Endothelial cell of umbilical vein (primary cell): ENCODE data around the gene CCDC91. TPM values are rescaled to one million over a fixed set of nuclear protein-coding genes. Genes with fewer than 3 reads are reported as not detected.

Experiments
- BruUV-seq: library from RNA; stranded (reverse); fragments of 400-500 nt; replicated peaks from 2 replicates; lab custom pipeline; 2021; lab: Mats Ljungman, UMichigan
- CTCF ChIA-PET: fragments of 300-600, 350-600 bp; sonication (Branson Sonifier 250); formaldehyde crosslinking; loops from one replicate; lab custom pipeline; 2021; ENCODE audit warnings: antibody characterized with exemption, inconsistent platforms; lab: Charles Lee
- POLR2A ChIA-PET: fragments of 300-600, 350-600 bp; sonication (Branson Sonifier 250); formaldehyde crosslinking; loops from one replicate; lab custom pipeline; 2021; ENCODE audit warnings: antibody characterized with exemption, inconsistent platforms; lab: Charles Lee
- DNase-seq: peaks from one replicate; pipeline ENCODE4 v3.0.0-alpha.2; 2011; ENCODE audit warnings: low read depth, low spot score
- FAIRE-seq: peaks from 2 replicates; lab custom pipeline; 2011; peaks lifted over from hg19 to GRCh38; lab: Jason Lieb, UNC
- H2AFZ ChIP-seq: 2 replicates; pipeline ENCODE4 v1.6.0; 2012; ENCODE audit warnings: low read depth, low read length, control low read depth, inconsistent platforms
- H3K27ac ChIP-seq: 2 replicates; pipeline ENCODE4 v1.5.1; 2011; ENCODE audit warnings: low read depth, mild to moderate bottlenecking, control low read depth, low read length, moderate library complexity; ENCODE audit not compliant: insufficient read depth
- H3K27me3 ChIP-seq, 2 experiments: 2 replicates each; pipeline versions ENCODE4 v1.6.0 to v1.6.1; 2011; ENCODE audit warnings: low read length in 2 of 2, mixed read lengths in 1 of 2; ENCODE audit not compliant: control insufficient read depth in 2 of 2, insufficient read depth in 2 of 2
- H3K36me3 ChIP-seq, 2 experiments: 2 replicates in 1 of 2; 3 replicates in 1 of 2; pipeline ENCODE4 v1.5.1; 2011; ENCODE audit warnings: low read length in 2 of 2, mild to moderate bottlenecking in 1 of 2, moderate library complexity in 1 of 2; ENCODE audit not compliant: control insufficient read depth in 2 of 2, insufficient read depth in 2 of 2; ENCODE audit errors: extremely low read depth in 1 of 2
- H3K4me1 ChIP-seq: 3 replicates; pipeline ENCODE4 v1.5.1; 2011; ENCODE audit warnings: mild to moderate bottlenecking, low read length; ENCODE audit not compliant: control insufficient read depth, insufficient read depth; ENCODE audit errors: extremely low read depth
- H3K4me2 ChIP-seq: 2 replicates; pipeline ENCODE4 v1.6.1; 2011; ENCODE audit warnings: low read length, control low read depth, mixed read lengths; ENCODE audit not compliant: insufficient read depth
- H3K4me3 ChIP-seq, 3 experiments: fragments of 200-600 bp in 1 of 3; sonication (generic), shearing (Covaris generic) in 1 of 3; replicated peaks in 1 of 3; 2 replicates each; pipeline ENCODE4 v1.5.1; 2011 to 2016; ENCODE audit warnings: control low read depth in 3 of 3, low read length in 3 of 3, mild to moderate bottlenecking in 2 of 3, inconsistent platforms in 1 of 3, low read depth in 1 of 3, moderate library complexity in 1 of 3; ENCODE audit not compliant: insufficient read depth in 1 of 3
- H3K79me2 ChIP-seq: 2 replicates; pipeline ENCODE4 v1.6.0; 2012; ENCODE audit warnings: low read length, inconsistent platforms; ENCODE audit not compliant: control insufficient read depth, insufficient read depth
- H3K9ac ChIP-seq: replicated peaks from 2 replicates; pipeline ENCODE3; 2011; ENCODE audit warnings: low read length, control low read depth; ENCODE audit not compliant: insufficient read depth; ENCODE audit errors: extremely low read depth
- H3K9me1 ChIP-seq: replicated peaks from 3 replicates; pipeline ENCODE4 v1.6.0; 2011; ENCODE audit warnings: mild to moderate bottlenecking, low read length; ENCODE audit not compliant: control insufficient read depth, insufficient read depth; ENCODE audit errors: extremely low read depth
- H3K9me3 ChIP-seq: replicated peaks from 2 replicates; pipeline ENCODE4 v1.5.1; 2012; ENCODE audit warnings: low read length, inconsistent platforms; ENCODE audit not compliant: control insufficient read depth, insufficient read depth
- H4K20me1 ChIP-seq: replicated peaks from 2 replicates; pipeline ENCODE3; 2011; ENCODE audit warnings: mild to moderate bottlenecking, low read length; ENCODE audit not compliant: control insufficient read depth, insufficient read depth; ENCODE audit errors: extremely low read depth
- CTCF ChIP-seq, 2 donors: IDR thresholded peaks; 1 replicate in 1 of 2; 2 replicates in 1 of 2; pipeline ENCODE4 v1.5.1; 2011; ENCODE audit warnings: low read length in 2 of 2, mild to moderate bottlenecking in 2 of 2, moderate library complexity in 2 of 2, control low read depth in 1 of 2, inconsistent platforms in 1 of 2, low read depth in 1 of 2; ENCODE audit not compliant: insufficient read depth in 1 of 2; ENCODE audit errors: extremely low read depth in 1 of 2
- EZH2 ChIP-seq: IDR thresholded peaks from 2 replicates; pipeline ENCODE4 v1.6.1; 2012; ENCODE audit warnings: borderline replicate concordance, low read depth, mild to moderate bottlenecking, moderate library complexity, low read length, inconsistent platforms; ENCODE audit not compliant: severe bottlenecking
- FOS ChIP-seq: IDR thresholded peaks from 2 replicates; pipeline ENCODE4 v1.6.1; 2011; ENCODE audit warnings: mild to moderate bottlenecking, low read length, moderate library complexity, borderline replicate concordance; ENCODE audit not compliant: insufficient read depth
- GATA2 ChIP-seq: IDR thresholded peaks from 2 replicates; pipeline ENCODE4 v1.7.0; 2011; ENCODE audit warnings: low read depth, mild to moderate bottlenecking, moderate library complexity, mixed read lengths, low read length; ENCODE audit not compliant: insufficient read length, insufficient read depth
- JUN ChIP-seq: IDR thresholded peaks from 2 replicates; pipeline ENCODE4 v1.6.1; 2011; ENCODE audit warnings: borderline replicate concordance, low read depth; ENCODE audit not compliant: insufficient read length, insufficient read depth
- MAX ChIP-seq: IDR thresholded peaks from 2 replicates; pipeline ENCODE4 v1.6.1; 2011; ENCODE audit not compliant: insufficient read depth, insufficient read length
- MYC ChIP-seq: IDR thresholded peaks from one replicate; pipeline ENCODE4 v1.6.1; 2011; ENCODE audit warnings: mild to moderate bottlenecking, low read depth, low read length
- POLR2A ChIP-seq: IDR thresholded peaks from 2 replicates; pipeline ENCODE4 v1.6.1; 2012; ENCODE audit warnings: low read depth, mild to moderate bottlenecking, control low read depth, low read length
- POLR2AphosphoS5 ChIP-seq: IDR thresholded peaks from 2 replicates; pipeline ENCODE4 v1.6.1; 2012; ENCODE audit warnings: low read depth, mild to moderate bottlenecking, control low read depth, low read length, moderate library complexity; ENCODE audit not compliant: insufficient read depth
- dilution Hi-C: fragments of 300-500 bp; cut with MboI; formaldehyde crosslinking; loops from one replicate; pipeline ENCODE4 v1.15.0; 2019; ENCODE audit warnings: low sequenced_read_pairs; ENCODE audit not compliant: extremely low pct_ligation_motif_present
- intact Hi-C: fragments of 100-400 bp; cut with micrococcal nuclease; formaldehyde crosslinking; loops from one replicate; pipeline ENCODE4 v1.10.0; 2022
- polyA plus RNA-seq, 4 experiments: library from polyadenylated mRNA; depleted of rRNA in 3 of 4; stranded (reverse) in 3 of 4; unstranded in 1 of 4; fragments of >200 nt; gene quantifications; 2 replicates each; pipeline versions ENCODE4 v1.2.1 to v1.2.3, GENCODE V29; 2011 to 2012; ENCODE audit warnings: missing spikeins in 1 of 4
- total RNA-seq: library from RNA; stranded (reverse); gene quantifications from 2 replicates; pipeline ENCODE4 v1.2.3, GENCODE V29; 2021

Gene CCDC91
- total and polyA plus RNA-seq, 2 donors (not counting 3 experiments of a cell fraction or from before 2014, with no cell fraction given), result 3.8 to 10.5 TPM

GRCh38 chr12:28156362-28156761 is 33.9 kb upstream of the CCDC91 start:
- intact Hi-C loops, result no loop called here
- dilution Hi-C loops, result no loop called here
- Histone ChIP-seq H3K9me3 (no peaks in the 10 kb centered on the region), H3K4me1 (no peaks in the 10 kb centered on the region), H3K27me3 (no peaks in the 10 kb centered on the region), H2AFZ (no peak overlapping the region), H3K4me3 (no peak overlapping the region), H4K20me1 (no peaks in the 10 kb centered on the region), H3K9me1 (no peaks in the 10 kb centered on the region), H3K27ac (no peak overlapping the region), H3K36me3 (no peaks in the 10 kb centered on the region), H3K4me2 (no peak overlapping the region), H3K9ac (no peak overlapping the region), H3K79me2 (no peaks in the 10 kb centered on the region)
- DNase-seq (no peak), FAIRE-seq (no peak)
- POLR2A ChIA-PET, result no interaction called here
- CTCF ChIA-PET, result interaction anchor here (0.7 to 2.1 kb wide), 5 partner anchors 10 to 215 kb away, joined by 3 to 7 read pairs (median 4); no protein-coding TSS in a partner anchor
- TF ChIP-seq POLR2AphosphoS5 (no peak), FOS (no peak), MAX (no peak), CTCF (IDR thresholded peaks at IDR 0.05; ENCODE audit: extremely low read depth in 1 of 2, insufficient read depth in 1 of 2, low read depth in 1 of 2, low read length in 2 of 2) (no peak), EZH2 (no peak), MYC (no peak), POLR2A (no peak), GATA2 (no peak), JUN (no peak)
- BruUV-seq, result no TSS peak
